CD4-positive, CD25-positive, alpha-beta regulatory T cell (primary cell): ENCODE results near the gene LHX3. TPM values are rescaled to one million over a fixed set of nuclear protein-coding genes. Genes with fewer than 3 reads are reported as not detected.

Source experiments
- ATAC-seq, 2 donors: fragments of 150-1000 bp; cut with Tn5 transposase; one replicate each; pipeline ENCODE4 v1.10.0; 2021; ENCODE audit warnings: low read depth in 2 of 2, moderate number of reproducible peaks in 2 of 2, moderate library complexity in 1 of 2
- DNase-seq, 3 donors: peaks; one replicate each; pipeline versions ENCODE4 v3.0.0 to v3.0.0-alpha.2; 2012 to 2022; ENCODE audit warnings: mixed read lengths in 1 of 3
- H3K27ac ChIP-seq: one replicate; pipeline ENCODE4 v1.7.0; 2013; ENCODE audit warnings: mild to moderate bottlenecking, low read length; ENCODE audit not compliant: insufficient read depth, poor library complexity, severe bottlenecking
- H3K27me3 ChIP-seq: one replicate; pipeline ENCODE4 v1.7.0; 2013; ENCODE audit warnings: low read length; ENCODE audit not compliant: control insufficient read depth, insufficient read depth
- H3K36me3 ChIP-seq: one replicate; pipeline ENCODE4 v1.7.0; 2013; ENCODE audit warnings: mild to moderate bottlenecking, low read length, moderate library complexity; ENCODE audit not compliant: control insufficient read depth, insufficient read depth
- H3K4me1 ChIP-seq: 2 replicates; pipeline ENCODE4 v1.7.0; 2013; ENCODE audit warnings: mild to moderate bottlenecking, low read length; ENCODE audit not compliant: insufficient read depth, control insufficient read depth, poor library complexity, severe bottlenecking
- H3K4me3 ChIP-seq: one replicate; pipeline ENCODE4 v1.7.0; 2013; ENCODE audit warnings: low read depth, mild to moderate bottlenecking, low read length, moderate library complexity
- H3K9me3 ChIP-seq, 2 experiments: 1 replicate in 1 of 2; 2 replicates in 1 of 2; pipeline ENCODE4 v1.7.0; 2013; ENCODE audit warnings: low read length in 2 of 2, mild to moderate bottlenecking in 1 of 2, moderate library complexity in 1 of 2; ENCODE audit not compliant: control insufficient read depth in 2 of 2
- H3K27ac Mint-ChIP-seq, 3 donors: one replicate each; pipeline ENCODE4 v1.8.0; 2020 to 2022; ENCODE audit warnings: mild to moderate bottlenecking in 3 of 3, mixed read lengths in 3 of 3, moderate library complexity in 2 of 3
- H3K27me3 Mint-ChIP-seq: one replicate; pipeline ENCODE4 v1.8.0; 2022; ENCODE audit warnings: mild to moderate bottlenecking, mixed read lengths
- H3K36me3 Mint-ChIP-seq: one replicate; pipeline ENCODE4 v1.8.0; 2020; ENCODE audit warnings: mixed read lengths
- H3K4me1 Mint-ChIP-seq, 4 donors: one replicate each; pipeline ENCODE4 v1.8.0; 2020 to 2022; ENCODE audit warnings: mixed read lengths in 4 of 4, mild to moderate bottlenecking in 1 of 4
- H3K4me3 Mint-ChIP-seq, 4 donors: one replicate each; pipeline ENCODE4 v1.8.0; 2020 to 2022; ENCODE audit warnings: mild to moderate bottlenecking in 4 of 4, mixed read lengths in 4 of 4, moderate library complexity in 3 of 4
- H3K9me3 Mint-ChIP-seq, 7 donors: one replicate each; pipeline ENCODE4 v1.8.0; 2020 to 2022; ENCODE audit warnings: mixed read lengths in 7 of 7, mild to moderate bottlenecking in 3 of 7, moderate library complexity in 2 of 7
- polyA plus RNA-seq, 4 donors: library from polyadenylated mRNA; unstranded; fragments of 300-500 nt; fragmentation: Illumina TruSeq; gene quantifications; one replicate each; pipeline ENCODE4 v1.2.3, GENCODE V29; 2021
- total RNA-seq: library from RNA; stranded (reverse); gene quantifications from one replicate; pipeline ENCODE4 v1.2.3, GENCODE V29; 2022

LHX3 gene
- total and polyA plus RNA-seq, 5 donors from 2014 or later = not detected

DNA sequence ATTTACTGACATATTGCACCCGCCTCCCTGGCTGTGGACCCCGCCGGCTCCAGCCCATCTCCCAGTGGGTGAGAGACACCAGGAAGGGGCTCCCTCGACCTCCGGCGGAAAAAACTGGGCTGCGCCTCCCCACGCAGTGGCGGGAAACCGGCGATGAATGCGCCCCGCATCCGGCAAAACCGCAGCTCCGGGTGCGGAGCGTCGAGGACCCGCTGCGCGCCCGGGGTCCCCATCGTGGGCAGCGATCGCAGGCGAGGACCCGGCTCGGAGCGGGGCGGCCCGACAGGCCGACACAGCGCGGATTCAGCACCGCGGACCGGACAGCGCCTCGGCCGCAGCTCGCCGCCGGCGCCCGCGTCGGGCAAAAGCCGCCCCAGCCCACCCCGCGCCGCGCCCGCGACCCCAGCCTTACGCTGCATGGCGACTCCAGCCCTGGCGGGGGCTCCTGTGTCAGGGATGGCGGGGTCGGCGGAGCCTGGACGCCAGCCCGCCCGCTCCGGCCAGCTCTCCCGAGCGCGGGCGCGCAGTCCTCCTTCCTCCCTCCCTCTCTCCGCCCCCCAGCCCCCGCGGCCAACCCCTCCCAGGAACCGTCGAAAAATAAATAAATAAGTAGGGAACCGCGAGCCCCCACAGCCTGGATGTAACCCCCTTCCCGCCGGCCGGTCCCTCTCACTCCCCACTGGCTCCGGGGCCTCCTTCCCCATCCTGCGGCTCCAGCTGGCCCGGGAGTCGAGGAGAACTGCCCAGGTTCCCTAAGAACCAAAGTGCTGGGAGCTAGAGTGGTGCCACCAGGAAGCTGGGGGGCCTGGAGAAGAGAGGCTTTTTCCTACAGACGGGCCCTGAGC is 3.1 kb downstream of the LHX3 start:
- Histone ChIP-seq H3K4me1 (no peaks in the 10 kb centered on the region), H3K27me3 (no peaks in the 10 kb centered on the region), H3K27ac (no peak overlapping the region), H3K9me3 (no peaks in the 10 kb centered on the region), H3K36me3 (no peaks in the 10 kb centered on the region), H3K4me3 (no peak overlapping the region)
- H3K36me3 Mint-ChIP-seq = peaks cover 8% of the 10 kb centered on the region
- DNase-seq (no peak), ATAC-seq (no peak)
- peaks cover 0 to 4% (median 0%) of the 10 kb centered on the region in 4 donors for H3K4me1 Mint-ChIP-seq
- peaks cover 46% of the 10 kb centered on the region for H3K27me3 Mint-ChIP-seq
- H3K9me3 Mint-ChIP-seq = no peaks in the 10 kb centered on the region
- H3K4me3 Mint-ChIP-seq = no peak overlapping the region
- H3K27ac Mint-ChIP-seq = no peak overlapping the region

DNA sequence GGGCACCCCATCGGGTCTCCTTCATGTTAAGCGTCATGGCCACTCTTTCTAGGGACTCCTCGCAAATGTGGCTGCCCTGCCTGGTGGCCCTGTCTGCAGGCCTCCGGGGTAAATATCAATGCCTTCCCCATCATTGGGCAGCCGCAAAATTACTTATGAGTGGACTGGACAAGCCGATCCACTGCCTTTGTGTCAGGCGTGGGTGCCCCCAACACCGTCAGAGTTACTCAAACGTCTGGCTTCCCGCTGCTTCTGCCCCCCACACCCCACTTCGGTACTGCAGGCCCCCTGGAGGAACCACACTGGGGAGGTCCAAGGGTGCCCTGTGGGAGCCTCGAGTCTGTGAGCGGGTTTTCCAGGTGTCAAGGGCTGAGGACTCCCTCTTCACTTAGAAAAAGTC is 3.8 kb downstream of the LHX3 start:
- H3K27me3 Mint-ChIP-seq = peaks cover 47% of the 10 kb centered on the region
- no peaks in the 10 kb centered on the region for H3K9me3 ChIP-seq
- H3K9me3 Mint-ChIP-seq = no peaks in the 10 kb centered on the region
- peaks cover 0 to 10% (median 0%) of the 10 kb centered on the region in 4 donors for H3K4me1 Mint-ChIP-seq
- H3K4me1 ChIP-seq = no peaks in the 10 kb centered on the region
- H3K27ac Mint-ChIP-seq = no peak overlapping the region
- no peaks in the 10 kb centered on the region for H3K27me3 ChIP-seq
- H3K27ac ChIP-seq = no peak overlapping the region
- H3K36me3 Mint-ChIP-seq = peaks cover 3% of the 10 kb centered on the region
- no peak overlapping the region for H3K4me3 Mint-ChIP-seq
- DNase-seq = no peak
- no peak for ATAC-seq
- H3K4me3 ChIP-seq = no peak overlapping the region
- H3K36me3 ChIP-seq = no peaks in the 10 kb centered on the region

GRCh38 chr9:136200424-136200823 is 4.5 kb downstream of the LHX3 start:
- Mint-ChIP-seq H3K9me3 (no peaks in the 10 kb centered on the region), H3K27ac (no peak overlapping the region), H3K4me3 (no peak overlapping the region), H3K4me1 (peaks cover 0 to 8% (median 0%) of the 10 kb centered on the region in 4 donors), H3K36me3 (no peaks in the 10 kb centered on the region), H3K27me3 (peaks cover 49% of the 10 kb centered on the region)
- H3K27me3 ChIP-seq = no peaks in the 10 kb centered on the region
- no peaks in the 10 kb centered on the region for H3K36me3 ChIP-seq
- no peak overlapping the region for H3K4me3 ChIP-seq
- H3K27ac ChIP-seq = no peak overlapping the region
- no peaks in the 10 kb centered on the region for H3K9me3 ChIP-seq
- DNase-seq (no peak), ATAC-seq (no peak)
- H3K4me1 ChIP-seq = no peaks in the 10 kb centered on the region

- no peak overlapping the region for H3K4me3 Mint-ChIP-seq
- no peaks in the 10 kb centered on the region for H3K36me3 Mint-ChIP-seq
- DNase-seq (no peak), ATAC-seq (no peak)
- Histone ChIP-seq H3K27ac (no peak overlapping the region), H3K27me3 (no peaks in the 10 kb centered on the region), H3K4me3 (no peak overlapping the region), H3K4me1 (no peaks in the 10 kb centered on the region), H3K36me3 (no peaks in the 10 kb centered on the region), H3K9me3 (no peaks in the 10 kb centered on the region)
- H3K4me1 Mint-ChIP-seq = peaks cover 0 to 8% (median 0%) of the 10 kb centered on the region in 4 donors
- H3K9me3 Mint-ChIP-seq = no peaks in the 10 kb centered on the region
- H3K27ac Mint-ChIP-seq = no peak overlapping the region
- H3K27me3 Mint-ChIP-seq = peaks cover 54% of the 10 kb centered on the region
Measured at GRCh38 chr9:136199391-136200288, 5.3 kb downstream of the LHX3 start.

- no peak for DNase-seq
- Histone ChIP-seq H3K27ac (no peak overlapping the region), H3K27me3 (no peaks in the 10 kb centered on the region), H3K36me3 (no peaks in the 10 kb centered on the region), H3K4me3 (no peak overlapping the region), H3K4me1 (no peaks in the 10 kb centered on the region), H3K9me3 (no peaks in the 10 kb centered on the region)
- peaks cover 52% of the 10 kb centered on the region for H3K27me3 Mint-ChIP-seq
- no peak overlapping the region for H3K27ac Mint-ChIP-seq
- H3K4me1 Mint-ChIP-seq = peaks cover 0 to 8% (median 0%) of the 10 kb centered on the region in 4 donors
- H3K9me3 Mint-ChIP-seq = no peaks in the 10 kb centered on the region
- no peaks in the 10 kb centered on the region for H3K36me3 Mint-ChIP-seq
- no peak overlapping the region for H3K4me3 Mint-ChIP-seq
- no peak for ATAC-seq
Measured at GRCh38 chr9:136198605-136199083, 6.3 kb downstream of the LHX3 start.

- no peaks in the 10 kb centered on the region for H3K9me3 ChIP-seq
- Mint-ChIP-seq H3K4me1 (peaks cover 0 to 8% (median 0%) of the 10 kb centered on the region in 4 donors), H3K9me3 (no peaks in the 10 kb centered on the region), H3K36me3 (no peaks in the 10 kb centered on the region), H3K27ac (no peak overlapping the region), H3K27me3 (peaks cover 50% of the 10 kb centered on the region), H3K4me3 (no peak overlapping the region)
- ATAC-seq = no peak
- no peak overlapping the region for H3K4me3 ChIP-seq
- DNase-seq = no peak
- no peaks in the 10 kb centered on the region for H3K27me3 ChIP-seq
- H3K4me1 ChIP-seq = no peaks in the 10 kb centered on the region
- H3K36me3 ChIP-seq = no peaks in the 10 kb centered on the region
- H3K27ac ChIP-seq = no peak overlapping the region
Measured at GRCh38 chr9:136197930-136198604, 6.9 kb downstream of the LHX3 start.

GRCh38 chr9:136197084-136197875 is 7.6 kb downstream of the LHX3 start:
- H3K4me3 ChIP-seq = no peak overlapping the region
- H3K27ac Mint-ChIP-seq = no peak overlapping the region
- no peaks in the 10 kb centered on the region for H3K27me3 ChIP-seq

More at GRCh38 chr9:136197084-136197875, 7.6 kb downstream of the LHX3 start:
- Mint-ChIP-seq H3K4me3 (no peak overlapping the region), H3K27me3 (peaks cover 51% of the 10 kb centered on the region), H3K36me3 (no peaks in the 10 kb centered on the region), H3K9me3 (no peaks in the 10 kb centered on the region), H3K4me1 (peaks cover 0 to 8% (median 0%) of the 10 kb centered on the region in 4 donors)
- Histone ChIP-seq H3K36me3 (no peaks in the 10 kb centered on the region), H3K9me3 (no peaks in the 10 kb centered on the region), H3K27ac (no peak overlapping the region), H3K4me1 (no peaks in the 10 kb centered on the region)
- no peak for ATAC-seq
- no peak for DNase-seq
